ENCODE measurements around the gene ATPAF1.

DNA sequence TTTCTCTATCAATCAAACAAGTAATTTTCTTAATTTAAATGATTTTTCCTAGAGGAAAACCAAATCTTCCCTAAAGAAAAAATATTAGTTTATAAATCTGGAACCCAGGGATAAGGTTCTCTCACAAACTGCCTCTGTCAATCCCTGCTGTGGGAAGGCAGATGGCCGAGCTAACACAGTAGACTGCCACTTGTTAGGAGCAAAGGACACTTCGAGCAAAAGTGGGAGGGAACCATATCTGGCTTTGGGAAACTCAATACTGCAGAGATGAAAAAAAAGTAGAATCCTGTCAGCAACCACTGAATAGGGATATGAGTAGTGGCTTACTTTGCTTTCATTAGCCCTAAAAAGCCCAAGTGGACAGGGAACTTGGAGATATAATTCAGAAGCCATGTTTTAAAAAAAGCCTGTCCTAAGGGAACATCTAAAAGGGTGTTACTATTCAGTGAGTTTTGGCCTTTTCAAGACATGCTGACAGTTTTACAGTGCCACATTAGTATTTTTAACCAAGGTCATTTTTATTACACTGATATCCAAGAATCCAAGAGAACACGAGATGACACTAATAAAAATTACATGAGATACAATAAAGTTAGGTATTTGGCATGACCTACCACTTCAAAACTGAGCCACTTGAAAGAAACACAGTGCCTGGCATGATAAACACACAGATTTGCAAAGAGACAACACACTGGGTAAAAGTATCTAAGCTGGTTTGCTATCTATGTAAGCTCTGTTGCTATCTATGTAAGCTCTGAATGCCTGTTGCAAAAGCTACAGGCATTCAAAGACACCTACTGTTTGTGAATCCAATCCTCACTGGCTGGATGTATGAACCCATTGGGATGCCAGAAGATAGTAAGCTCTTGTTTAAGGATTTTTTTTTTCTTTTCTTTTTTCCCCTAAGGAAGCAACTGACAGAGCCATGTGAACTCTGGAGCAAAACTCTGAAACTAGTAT lies 24.9 kb upstream of the ATPAF1 start:
- TF ChIP-seq REST (IDR thresholded peaks at IDR 0.05; ENCODE audit: low read depth, low read length) (no peak), MEF2A (IDR thresholded peaks at IDR 0.05; ENCODE audit: insufficient read depth, low read depth, low read length) (no peak), POLR2A (IDR thresholded peaks at IDR 0.05; ENCODE audit: low read depth, low read length) (no peak), CTCF (IDR thresholded peaks at IDR 0.05 in 2 of 3, conservative IDR thresholded peaks at IDR 0.05 in 1 of 3; ENCODE audit: control insufficient read depth in 2 of 3, extremely low read depth in 1 of 3, insufficient read depth in 1 of 3, low read depth in 3 of 3, low read length in 3 of 3) (no peak), NFYB (IDR thresholded peaks at IDR 0.05; ENCODE audit: insufficient read depth, low read depth, low read length) (no peak), ESRRA (IDR thresholded peaks at IDR 0.05; ENCODE audit: low read length) (no peak), DPF2 (IDR thresholded peaks at IDR 0.05) (no peak)
- TF ChIP-seq, protein P1, sequence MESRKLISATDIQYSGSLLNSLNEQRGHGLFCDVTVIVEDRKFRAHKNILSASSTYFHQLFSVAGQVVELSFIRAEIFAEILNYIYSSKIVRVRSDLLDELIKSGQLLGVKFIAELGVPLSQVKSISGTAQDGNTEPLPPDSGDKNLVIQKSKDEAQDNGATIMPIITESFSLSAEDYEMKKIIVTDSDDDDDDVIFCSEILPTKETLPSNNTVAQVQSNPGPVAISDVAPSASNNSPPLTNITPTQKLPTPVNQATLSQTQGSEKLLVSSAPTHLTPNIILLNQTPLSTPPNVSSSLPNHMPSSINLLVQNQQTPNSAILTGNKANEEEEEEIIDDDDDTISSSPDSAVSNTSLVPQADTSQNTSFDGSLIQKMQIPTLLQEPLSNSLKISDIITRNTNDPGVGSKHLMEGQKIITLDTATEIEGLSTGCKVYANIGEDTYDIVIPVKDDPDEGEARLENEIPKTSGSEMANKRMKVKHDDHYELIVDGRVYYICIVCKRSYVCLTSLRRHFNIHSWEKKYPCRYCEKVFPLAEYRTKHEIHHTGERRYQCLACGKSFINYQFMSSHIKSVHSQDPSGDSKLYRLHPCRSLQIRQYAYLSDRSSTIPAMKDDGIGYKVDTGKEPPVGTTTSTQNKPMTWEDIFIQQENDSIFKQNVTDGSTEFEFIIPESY (IDR thresholded peaks at IDR 0.05) = no peak
